Rectal smooth muscle tissue (tissue), 1 donor: ENCODE results near the gene FTH1.
"Not testable (repeated sequence)": the region's sequence is repeated elsewhere in the genome, so short reads cannot be mapped to it uniquely, and the experiment has no call there.

Source experiments
- H3K27ac ChIP-seq: one replicate; pipeline ENCODE4 v1.7.0; 2013; ENCODE audit warnings: low read depth, low read length, inconsistent platforms
- H3K27me3 ChIP-seq: one replicate; pipeline ENCODE4 v1.7.0; 2013; ENCODE audit warnings: low read length; ENCODE audit not compliant: control insufficient read depth, insufficient read depth
- H3K36me3 ChIP-seq: one replicate; pipeline ENCODE4 v1.7.0; 2013; ENCODE audit warnings: low read length; ENCODE audit not compliant: control insufficient read depth, insufficient read depth
- H3K4me1 ChIP-seq: one replicate; pipeline ENCODE4 v1.7.0; 2013; ENCODE audit warnings: low read length; ENCODE audit not compliant: control insufficient read depth, insufficient read depth
- H3K4me3 ChIP-seq: one replicate; pipeline ENCODE4 v1.7.0; 2013; ENCODE audit warnings: low read length
- H3K9ac ChIP-seq: one replicate; pipeline ENCODE4 v1.7.0; 2013; ENCODE audit warnings: low read length

FTH1 gene

GRCh38 chr11:61967116-61967923 lies at the start of gene FTH1:
Gene FTH1 (minus strand): TSS chr11:61967634. CDS start chr11:61967425, 209 bp downstream.
- H3K36me3 ChIP-seq, result peaks cover 11% of the 10 kb centered on the region
- H3K9ac ChIP-seq, result peak within 1 kb of the TSS; percentile 75
- no peaks in the 10 kb centered on the region for H3K27me3 ChIP-seq
- peak within 1 kb of the TSS; percentile 95 for H3K27ac ChIP-seq
- H3K4me1 ChIP-seq, result peaks cover 21% of the 10 kb centered on the region
- H3K4me3 ChIP-seq, result peak within 1 kb of the TSS; percentile 89

GRCh38 chr11:62015615-62016014 lies 48.2 kb upstream of the FTH1 start:
- Histone ChIP-seq H3K27ac (no peak overlapping the region), H3K27me3 (no peaks in the 10 kb centered on the region), H3K36me3 (no peaks in the 10 kb centered on the region), H3K9ac (no peak overlapping the region), H3K4me1 (no peaks in the 10 kb centered on the region), H3K4me3 (no peak overlapping the region)

- H3K27ac ChIP-seq, result no peak overlapping the region
- no peak overlapping the region for H3K9ac ChIP-seq
- no peaks in the 10 kb centered on the region for H3K4me1 ChIP-seq
- H3K27me3 ChIP-seq, result no peaks in the 10 kb centered on the region
- H3K36me3 ChIP-seq, result no peaks in the 10 kb centered on the region
- no peak overlapping the region for H3K4me3 ChIP-seq
Measured at GRCh38 chr11:62013537-62014476, 46.4 kb upstream of the FTH1 start.

- Histone ChIP-seq H3K36me3 (no peaks in the 10 kb centered on the region), H3K4me1 (no peaks in the 10 kb centered on the region), H3K4me3 (no peak overlapping the region), H3K27me3 (no peaks in the 10 kb centered on the region), H3K9ac (no peak overlapping the region), H3K27ac (no peak overlapping the region)
Measured at GRCh38 chr11:62012832-62013461, 45.5 kb upstream of the FTH1 start.

GRCh38 chr11:62012451-62012831 lies 45.0 kb upstream of the FTH1 start:
- H3K4me3 ChIP-seq, result no peak overlapping the region
- no peaks in the 10 kb centered on the region for H3K4me1 ChIP-seq
- H3K27ac ChIP-seq, result no peak overlapping the region
- H3K36me3 ChIP-seq, result no peaks in the 10 kb centered on the region
- H3K9ac ChIP-seq, result no peak overlapping the region
- no peaks in the 10 kb centered on the region for H3K27me3 ChIP-seq

- Histone ChIP-seq H3K27ac (no peak overlapping the region), H3K9ac (no peak overlapping the region), H3K4me3 (no peak overlapping the region), H3K36me3 (no peaks in the 10 kb centered on the region), H3K27me3 (no peaks in the 10 kb centered on the region), H3K4me1 (no peaks in the 10 kb centered on the region)
Measured at GRCh38 chr11:62011881-62012280, 44.4 kb upstream of the FTH1 start.

- Histone ChIP-seq H3K27me3 (no peaks in the 10 kb centered on the region), H3K27ac (no peak overlapping the region), H3K36me3 (no peaks in the 10 kb centered on the region)
Measured at GRCh38 chr11:62010935-62011528, 43.6 kb upstream of the FTH1 start.

GRCh38 chr11:62008193-62008592 lies 40.8 kb upstream of the FTH1 start:
- Histone ChIP-seq H3K27me3 (no peaks in the 10 kb centered on the region), H3K4me3 (no peak overlapping the region), H3K27ac (no peak overlapping the region), H3K4me1 (no peaks in the 10 kb centered on the region), H3K36me3 (no peaks in the 10 kb centered on the region), H3K9ac (no peak overlapping the region)

More at GRCh38 chr11:62010935-62011528, 43.6 kb upstream of the FTH1 start:
- no peak overlapping the region for H3K9ac ChIP-seq
- H3K4me3 ChIP-seq, result no peak overlapping the region
- H3K4me1 ChIP-seq, result no peaks in the 10 kb centered on the region

- H3K9ac ChIP-seq, result no peak overlapping the region
- no peak overlapping the region for H3K4me3 ChIP-seq
- no peaks in the 10 kb centered on the region for H3K36me3 ChIP-seq
- H3K4me1 ChIP-seq, result no peaks in the 10 kb centered on the region
- no peaks in the 10 kb centered on the region for H3K27me3 ChIP-seq
- H3K27ac ChIP-seq, result no peak overlapping the region
Measured at GRCh38 chr11:62004473-62004872, 37.0 kb upstream of the FTH1 start.

- H3K27me3 ChIP-seq, H3K4me1 ChIP-seq, H3K9ac ChIP-seq, H3K36me3 ChIP-seq, H3K27ac ChIP-seq, H3K4me3 ChIP-seq: not testable (repeated sequence)
Measured at GRCh38 chr11:62002283-62002682, 34.8 kb upstream of the FTH1 start.

- no peaks in the 10 kb centered on the region for H3K27me3 ChIP-seq
- no peak overlapping the region for H3K9ac ChIP-seq
- no peaks in the 10 kb centered on the region for H3K36me3 ChIP-seq
- H3K27ac ChIP-seq, result no peak overlapping the region
- H3K4me3 ChIP-seq, result no peak overlapping the region
- no peaks in the 10 kb centered on the region for H3K4me1 ChIP-seq
Measured at GRCh38 chr11:62001450-62002191, 34.2 kb upstream of the FTH1 start.
